GM21423 (cell line): ENCODE measurements around the gene PRTG.
"Not testable (repeated sequence)": the region's sequence is repeated elsewhere in the genome, so short reads cannot be mapped to it uniquely, and the experiment has no call there.

Experiments used
- ATAC-seq: cut with Tn5 transposase; IDR thresholded peaks from one replicate; pipeline ENCODE4 v1.9.1; 2021; ENCODE audit warnings: mild to moderate bottlenecking, moderate library complexity; ENCODE audit not compliant: unreplicated experiment

The PRTG gene

DNA sequence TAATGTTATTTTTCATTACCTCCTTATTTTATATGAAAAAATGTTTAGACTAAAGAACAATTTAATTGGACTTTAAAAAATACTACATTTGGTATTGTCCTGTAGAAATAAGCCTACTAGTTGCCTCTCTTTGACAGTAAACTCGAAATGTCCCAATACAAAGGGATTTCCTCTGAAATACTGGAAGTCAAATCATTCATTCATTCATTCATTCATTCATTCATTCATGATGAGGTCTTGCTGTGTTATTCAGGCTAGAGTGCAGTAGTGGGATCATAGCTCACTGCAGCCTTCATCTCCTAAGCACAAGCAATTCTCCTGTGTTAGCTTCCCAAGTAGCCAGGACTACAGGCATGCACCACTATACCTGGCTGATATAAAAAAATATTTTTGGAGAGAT lies 104.2 kb downstream of the PRTG start:
- no peak for ATAC-seq

DNA sequence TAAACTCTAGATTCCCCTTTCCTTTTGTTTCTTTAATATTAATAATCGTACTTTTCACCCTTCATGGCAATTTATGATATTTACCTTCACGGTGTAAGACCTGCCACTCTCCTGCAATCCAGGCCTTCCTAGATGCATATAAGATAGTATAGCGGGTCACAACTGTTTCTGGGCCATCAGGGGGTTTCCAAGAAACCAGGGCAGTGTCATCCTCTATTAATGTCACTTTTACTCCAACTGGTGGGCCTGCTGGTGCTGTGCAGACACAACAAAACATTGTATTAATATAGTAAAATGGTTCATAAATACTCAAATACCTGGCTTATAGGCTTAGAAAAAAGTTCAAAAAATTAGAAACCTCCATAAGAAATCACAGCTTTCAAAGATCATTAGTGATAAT lies 105.9 kb downstream of the PRTG start:
- no peak for ATAC-seq

DNA sequence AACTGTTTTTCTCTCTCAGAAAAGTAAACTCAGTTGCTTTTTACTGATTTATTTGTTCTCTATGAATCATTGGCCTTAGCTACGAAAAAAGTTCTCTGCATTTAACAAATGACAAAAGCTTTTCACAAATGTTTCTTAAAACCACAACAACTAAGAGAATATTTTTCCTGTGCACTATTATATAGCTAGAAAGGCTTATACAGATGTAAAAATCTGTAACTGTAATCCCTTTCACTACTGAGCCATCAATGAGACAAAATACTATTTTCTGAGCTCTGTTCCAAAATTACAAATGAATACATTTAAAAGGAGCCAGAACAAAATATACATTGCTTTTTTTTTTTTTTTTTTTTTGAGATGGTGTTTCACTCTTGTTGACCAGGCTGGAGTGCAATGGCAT lies 109.2 kb downstream of the PRTG start:
- ATAC-seq, result no peak

DNA sequence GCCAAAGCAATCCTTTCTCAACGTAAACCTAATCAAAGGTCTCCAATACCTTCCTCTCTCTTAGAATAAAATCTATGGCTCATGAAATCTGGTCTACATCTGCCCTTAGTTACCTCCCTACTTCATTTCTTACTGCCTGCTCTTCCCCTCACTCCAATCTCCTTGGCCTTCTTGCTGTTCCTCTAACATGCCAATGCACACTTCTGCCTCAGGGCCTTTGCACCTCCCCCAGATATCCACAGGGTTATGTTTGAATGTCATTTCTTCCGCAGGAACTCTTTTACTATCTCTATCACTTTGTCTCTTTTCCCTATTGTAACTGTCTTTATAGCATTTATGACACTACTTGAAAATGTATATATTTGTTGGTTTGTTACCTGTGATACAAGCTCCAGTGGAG lies 110.5 kb downstream of the PRTG start:
- no peak for ATAC-seq

DNA sequence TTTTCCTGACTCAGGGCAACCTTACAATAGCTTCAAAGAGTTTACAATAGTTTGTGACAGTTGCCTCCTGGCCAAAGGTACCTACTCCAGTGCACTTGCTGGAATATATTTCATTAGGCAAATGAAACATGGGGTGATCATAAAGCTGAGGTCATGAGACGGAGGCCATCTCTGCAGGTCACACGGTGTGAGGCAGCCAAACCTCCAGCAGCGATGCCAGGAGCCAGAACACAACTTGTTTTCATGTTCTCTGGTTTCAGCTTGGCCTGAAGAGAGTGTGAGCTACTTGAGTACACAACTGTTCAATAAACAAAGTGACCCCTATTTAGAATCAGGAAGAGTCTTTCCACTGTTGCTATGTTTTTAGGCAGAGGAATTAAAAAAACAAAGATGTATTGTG lies 112.1 kb downstream of the PRTG start:
- no peak for ATAC-seq

DNA sequence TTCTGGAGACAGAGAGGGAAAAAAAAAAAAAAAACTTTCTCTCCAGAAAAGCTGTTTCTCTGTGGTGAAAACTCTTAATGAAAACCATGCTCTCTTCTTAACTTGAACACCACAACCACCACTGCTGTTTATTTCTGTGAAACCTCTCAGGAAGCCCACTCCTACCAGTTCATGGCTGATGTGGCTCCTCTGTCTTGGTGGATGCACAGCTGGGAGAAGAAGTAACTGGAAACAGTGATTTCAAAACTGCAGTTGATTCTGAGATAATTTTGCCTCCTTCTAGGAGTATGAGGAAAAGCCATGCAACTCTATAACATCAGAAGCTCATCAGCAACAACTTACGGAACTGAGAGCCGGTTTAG lies 114.6 kb downstream of the PRTG start:
- ATAC-seq, result no peak

DNA sequence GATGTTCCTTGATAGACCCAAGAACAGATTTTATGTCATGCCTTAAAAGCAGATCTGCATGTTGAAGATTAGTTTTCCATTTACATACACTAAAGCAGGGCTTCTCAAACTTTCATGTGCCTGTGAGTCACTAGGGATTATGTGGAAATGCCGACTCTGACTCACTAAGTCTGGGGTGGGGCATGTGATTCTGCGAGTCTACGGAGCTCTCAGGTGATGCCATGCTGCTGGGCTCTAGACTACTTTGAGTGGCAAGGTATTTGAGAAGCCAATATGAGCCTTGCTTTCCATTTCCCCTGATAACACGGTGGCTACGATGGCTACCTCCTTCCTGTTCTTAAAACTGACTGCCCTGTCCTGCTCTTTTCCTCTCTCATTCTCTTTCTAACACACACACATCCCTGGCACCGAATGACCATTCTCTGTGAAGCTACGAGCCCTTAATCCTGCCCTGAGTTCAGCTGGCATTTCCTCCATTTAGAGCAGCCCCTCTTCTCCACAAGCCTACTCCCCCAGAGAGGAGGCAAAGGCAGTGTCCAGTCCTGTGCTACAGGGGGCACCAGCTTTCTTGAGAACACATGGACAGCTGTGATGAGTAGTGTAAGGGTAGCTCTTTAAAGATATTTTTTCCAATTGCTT lies 115.1 kb downstream of the PRTG start:
- ATAC-seq, result no peak

DNA sequence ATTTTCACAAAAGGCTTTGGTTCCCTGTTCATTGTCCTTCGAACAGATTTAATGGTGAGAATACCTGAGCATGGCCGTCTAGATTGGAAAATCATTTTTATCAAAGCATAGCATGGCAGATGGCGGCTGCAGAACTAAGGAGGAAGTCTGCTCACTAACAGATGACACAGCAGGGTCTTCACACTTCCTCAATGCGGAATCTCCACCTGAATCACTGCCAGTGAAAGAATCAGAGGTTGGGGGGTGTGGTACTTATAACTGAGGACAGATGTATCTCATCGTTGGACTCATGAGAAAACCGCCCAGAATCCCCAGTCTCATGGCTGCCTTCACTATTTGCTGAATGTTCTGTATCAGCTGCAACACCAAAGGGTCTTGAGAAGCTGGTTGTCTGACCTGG lies 123.2 kb downstream of the PRTG start:
- no peak for ATAC-seq

DNA sequence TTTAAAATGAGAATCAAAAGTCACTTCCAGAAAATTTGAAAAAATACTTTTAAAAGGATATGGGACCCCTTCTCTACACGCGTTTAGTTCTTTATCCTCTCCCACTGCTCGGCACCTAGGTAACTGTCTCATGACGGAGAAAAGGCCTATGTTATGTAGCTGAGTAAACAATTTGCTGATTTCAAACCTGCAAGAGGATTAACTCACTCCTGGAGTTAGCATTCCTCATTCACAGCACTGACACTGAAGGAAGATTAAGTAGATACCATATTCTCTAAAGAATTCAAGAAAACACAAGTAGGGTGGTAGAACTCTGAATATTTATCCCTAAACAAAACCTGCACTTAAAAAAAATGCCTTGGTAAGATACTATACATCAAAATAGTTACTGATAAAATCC lies 124.6 kb downstream of the PRTG start:
- ATAC-seq, result no peak

DNA sequence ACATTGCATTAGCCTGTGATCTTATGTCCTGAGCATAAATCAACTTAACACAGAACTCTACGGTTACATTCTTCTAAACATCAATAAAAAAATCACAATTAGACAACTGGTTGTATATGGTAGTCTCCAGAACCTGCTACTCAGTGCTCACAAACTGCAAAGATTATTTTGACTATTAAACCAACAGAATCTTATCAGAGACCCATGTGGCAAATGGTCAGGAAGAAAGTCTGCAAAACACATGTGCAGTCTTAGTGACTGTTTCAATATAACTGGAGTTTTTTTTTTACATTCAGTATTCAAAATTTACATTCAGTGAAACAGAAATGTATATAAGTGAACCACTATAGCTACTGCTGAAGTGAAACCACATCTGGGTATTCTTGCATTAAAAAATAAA lies 127.5 kb downstream of the PRTG start:
- no peak for ATAC-seq

DNA sequence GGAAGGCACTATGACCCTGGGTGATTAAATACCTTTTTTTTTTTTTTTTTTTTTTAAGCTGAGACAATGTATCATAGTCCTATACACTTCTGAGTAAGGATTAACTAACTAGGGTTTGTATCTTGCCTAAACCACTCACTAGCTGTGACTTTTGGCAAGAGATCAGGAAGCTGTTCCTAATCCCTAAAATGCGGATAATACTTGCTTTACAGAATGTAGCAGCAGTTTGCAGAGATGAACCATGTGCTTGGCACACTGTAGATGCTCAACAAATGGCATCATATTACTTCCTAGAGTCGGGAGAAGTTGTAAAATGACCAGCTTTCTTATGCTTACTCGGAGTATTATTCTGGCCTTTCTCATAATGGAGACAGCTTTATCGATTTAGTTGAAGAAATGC lies 129.2 kb downstream of the PRTG start:
- no peak for ATAC-seq

DNA sequence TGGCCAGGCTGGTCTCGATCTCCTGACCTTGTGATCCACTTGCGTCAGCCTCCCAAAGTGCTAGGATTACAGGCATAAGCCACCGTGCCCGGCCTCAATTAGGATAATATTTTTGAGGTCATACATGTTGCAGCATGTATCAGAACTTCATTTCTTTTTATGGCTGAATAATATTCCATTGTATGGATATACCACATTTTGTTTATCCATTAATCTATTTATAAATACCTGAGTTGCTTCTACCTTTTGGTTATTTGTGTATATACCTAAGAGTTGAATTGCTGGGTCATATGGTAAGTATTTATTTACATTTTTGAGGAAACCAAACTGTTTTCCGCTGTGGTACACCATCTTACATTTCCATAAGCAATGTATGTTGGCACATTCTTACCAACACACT lies 136.7 kb downstream of the PRTG start:
- ATAC-seq, result no peak

DNA sequence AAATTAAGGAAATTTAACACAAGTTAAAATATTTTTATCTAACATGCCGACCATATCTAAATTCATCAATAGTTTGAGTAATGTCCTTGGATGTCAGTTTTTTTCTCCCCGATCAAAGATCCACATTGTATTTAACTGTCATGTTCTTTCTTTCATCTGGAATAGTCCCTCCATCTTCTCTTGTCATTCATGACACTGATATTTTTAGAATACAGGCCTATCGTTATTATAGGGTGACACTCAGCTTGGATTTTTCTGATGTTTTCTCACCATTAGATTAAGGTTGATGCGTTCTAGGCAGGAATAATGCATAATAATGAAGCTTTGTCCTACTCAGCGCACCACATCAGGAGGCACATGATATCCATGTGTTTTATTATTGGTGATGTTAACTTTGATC lies 141.6 kb downstream of the PRTG start:
- ATAC-seq, result no peak

DNA sequence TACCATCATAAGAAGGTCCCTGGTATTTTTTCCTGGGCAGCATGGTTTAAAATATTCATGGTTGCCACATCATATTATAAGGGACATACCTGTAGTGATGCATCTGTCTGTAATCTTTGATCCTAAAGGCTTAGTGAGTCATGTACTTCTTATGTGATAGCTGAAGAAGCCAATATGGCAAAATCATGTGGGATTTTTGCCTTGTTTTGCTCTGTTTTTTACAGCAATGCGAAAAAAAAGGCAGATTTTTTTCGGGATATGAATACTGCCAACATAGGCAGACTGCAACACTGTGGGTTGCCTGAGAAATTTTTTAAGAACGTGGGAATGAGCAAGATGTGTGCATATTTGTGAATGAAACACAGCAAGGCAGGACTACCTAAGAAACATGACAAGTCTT lies 143.5 kb downstream of the PRTG start:
- no peak for ATAC-seq

DNA sequence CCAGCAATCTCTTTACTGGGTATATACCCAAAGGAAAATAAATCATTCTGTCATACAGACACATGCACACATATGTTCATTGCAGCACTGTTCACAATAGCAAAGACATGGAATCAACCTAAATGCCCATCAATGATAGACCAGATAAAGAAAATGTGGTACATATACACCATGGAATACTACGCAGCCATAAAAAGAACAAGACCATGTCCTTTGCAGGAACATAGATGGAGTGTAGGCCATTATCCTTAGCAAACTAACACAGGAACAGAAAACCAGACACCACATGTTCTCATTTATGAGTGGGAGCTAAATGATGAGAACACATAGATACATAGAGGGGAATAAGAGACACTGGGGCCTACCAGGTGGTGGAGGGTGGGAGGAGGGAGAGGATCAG lies 149.9 kb downstream of the PRTG start:
- not testable (repeated sequence) for ATAC-seq

DNA sequence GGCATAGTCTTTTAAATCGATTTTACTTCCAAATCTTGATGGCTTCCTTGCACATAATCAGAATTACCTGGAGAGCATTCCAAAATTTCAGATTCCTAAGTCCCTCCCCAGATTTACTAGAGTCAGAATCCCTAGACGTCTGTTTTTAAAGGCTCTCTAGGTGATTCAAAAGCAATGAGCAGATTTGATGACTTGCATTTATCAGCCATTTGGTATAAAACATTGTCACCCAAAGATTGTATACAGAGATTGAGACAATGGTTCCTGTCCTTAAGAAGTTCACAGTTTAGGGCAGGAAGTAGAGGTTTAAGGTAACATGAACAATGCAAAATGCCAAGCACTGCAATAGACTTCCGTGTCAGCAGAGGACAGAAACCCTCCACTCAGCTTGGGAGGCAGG lies 152.2 kb downstream of the PRTG start:
- no peak for ATAC-seq

DNA sequence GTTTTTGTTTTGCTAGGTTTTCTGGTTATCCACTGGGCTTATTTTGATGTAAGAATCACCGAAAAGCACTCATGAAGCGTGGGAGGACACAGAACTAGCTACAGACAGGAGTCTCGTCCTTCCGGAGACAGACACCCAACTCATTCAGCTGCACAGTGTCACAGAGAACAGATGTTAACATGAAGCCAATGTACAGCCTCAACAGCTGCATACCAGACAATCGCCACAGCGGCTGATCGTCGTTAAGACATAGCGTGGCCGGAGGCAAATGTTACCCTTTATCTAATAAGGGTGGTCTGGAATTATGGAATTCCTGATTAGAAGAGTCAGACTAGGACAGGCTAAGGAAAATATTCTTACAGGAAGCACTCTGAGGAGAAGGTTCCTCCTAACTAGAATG lies 153.7 kb downstream of the PRTG start:
- ATAC-seq, result no peak

DNA sequence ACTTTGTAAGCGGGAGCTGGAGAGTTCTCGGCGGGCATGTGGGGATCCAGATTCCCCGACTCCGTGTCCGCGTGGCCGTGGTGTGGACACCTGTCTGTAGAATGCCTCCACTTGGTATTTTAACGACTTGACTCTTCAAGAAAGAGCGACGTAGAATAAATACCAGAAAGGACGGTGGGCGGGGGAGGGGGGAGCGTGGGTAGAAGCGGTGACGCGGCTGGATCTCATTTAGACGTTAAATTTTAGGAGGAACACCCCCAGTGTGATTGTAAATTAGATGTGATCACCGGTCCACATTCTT lies 154.2 kb downstream of the PRTG start:
- ATAC-seq, result no peak

DNA sequence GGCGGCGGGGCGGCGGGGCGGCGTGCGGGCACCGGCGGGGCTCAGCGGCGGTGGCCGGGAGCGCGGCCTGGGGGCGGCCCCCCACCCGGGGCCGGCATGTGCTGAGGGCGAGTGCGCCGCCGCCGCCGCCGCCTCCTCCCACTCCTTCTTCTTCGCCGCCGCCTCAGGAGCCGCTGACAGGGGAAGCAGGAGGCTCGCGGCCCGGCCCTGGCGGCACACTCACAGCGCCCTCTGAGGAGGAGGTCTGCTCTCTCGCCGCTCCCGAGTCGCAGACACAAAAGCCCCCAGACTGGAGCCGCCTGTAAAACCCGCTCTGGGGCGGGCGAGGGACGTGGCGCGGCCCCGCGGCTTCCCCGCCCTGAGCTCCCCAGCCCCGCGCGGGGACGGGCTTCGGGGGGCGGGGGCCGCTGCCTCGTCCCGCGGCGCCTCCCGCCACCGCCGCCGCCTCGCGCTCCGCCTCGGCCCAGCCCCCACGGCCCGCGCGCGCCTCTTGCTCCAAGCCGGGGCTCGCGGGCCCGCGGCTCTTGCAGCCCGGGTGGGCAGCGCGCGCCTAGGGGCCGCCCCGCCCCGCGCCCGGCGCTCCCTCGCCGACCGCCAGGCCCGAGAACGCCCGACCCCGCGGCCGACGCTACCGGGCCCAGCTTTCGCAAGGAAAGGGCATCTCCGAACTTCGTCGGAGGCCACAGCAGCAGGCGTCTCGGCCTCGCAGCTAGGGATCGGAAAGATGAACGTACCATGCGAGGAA lies 154.7 kb downstream of the PRTG start, which contains the start of gene PYGO1:
Gene PYGO1 (minus strand): TSS at position 276 of the 745 bp plus-strand sequence. CDS start 462 bp downstream, outside the sequence.
- no peak for ATAC-seq

DNA sequence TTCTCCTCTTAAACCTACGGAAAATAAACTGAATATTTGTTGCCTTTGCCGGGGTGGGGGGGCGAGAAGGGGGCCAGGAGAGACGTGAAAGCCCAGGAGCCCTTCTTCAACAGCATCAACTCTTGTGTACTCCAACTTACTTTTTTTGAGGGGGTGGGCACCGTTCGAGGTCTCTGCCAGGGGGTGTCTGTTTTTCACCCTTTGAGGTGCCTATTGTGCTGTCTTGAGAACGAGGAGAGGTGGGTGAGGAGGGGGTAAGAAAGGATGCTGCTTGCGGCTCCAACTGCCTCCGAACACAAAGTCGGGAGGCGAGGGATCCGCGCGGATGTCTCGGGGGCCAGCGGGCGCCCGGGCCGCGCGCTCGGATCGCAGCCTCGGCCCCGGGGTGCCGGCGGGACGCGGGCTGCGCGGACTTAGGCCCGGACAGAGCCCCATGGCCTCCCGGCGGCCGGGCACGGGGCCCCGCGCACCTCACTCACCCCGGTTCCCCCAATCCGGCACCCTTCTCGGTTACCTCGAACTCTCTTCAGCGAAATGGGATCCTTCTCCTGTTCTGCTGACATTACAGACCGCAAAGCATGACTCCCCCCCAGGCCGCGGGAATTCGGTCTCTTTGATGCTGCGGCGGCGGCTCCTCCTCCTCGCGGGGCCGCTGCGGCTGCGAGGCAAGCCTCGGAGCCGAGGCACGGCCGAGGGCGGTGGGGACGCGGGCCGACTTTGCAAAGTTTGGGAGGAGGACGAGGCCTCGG lies 155.5 kb downstream of the PRTG start:
- no peak for ATAC-seq

DNA sequence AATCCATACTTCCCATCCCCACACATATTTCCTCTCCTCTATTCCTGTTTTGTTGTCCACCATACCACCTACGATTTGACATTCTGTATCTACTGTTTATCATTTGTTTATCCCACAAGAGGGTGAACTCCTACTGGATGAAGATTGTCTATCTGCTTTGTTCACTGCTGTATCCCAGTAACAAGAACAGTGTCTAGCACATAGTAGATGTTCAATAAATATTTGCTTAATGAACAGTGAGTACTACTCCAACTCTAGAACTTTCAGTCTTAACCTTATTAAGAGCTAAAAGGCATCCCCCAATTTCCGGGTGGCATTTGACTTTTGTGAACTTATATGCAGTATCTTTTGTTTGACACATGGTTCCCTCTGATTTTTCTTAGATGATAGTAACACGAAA lies 156.1 kb downstream of the PRTG start:
- ATAC-seq, result no peak

DNA sequence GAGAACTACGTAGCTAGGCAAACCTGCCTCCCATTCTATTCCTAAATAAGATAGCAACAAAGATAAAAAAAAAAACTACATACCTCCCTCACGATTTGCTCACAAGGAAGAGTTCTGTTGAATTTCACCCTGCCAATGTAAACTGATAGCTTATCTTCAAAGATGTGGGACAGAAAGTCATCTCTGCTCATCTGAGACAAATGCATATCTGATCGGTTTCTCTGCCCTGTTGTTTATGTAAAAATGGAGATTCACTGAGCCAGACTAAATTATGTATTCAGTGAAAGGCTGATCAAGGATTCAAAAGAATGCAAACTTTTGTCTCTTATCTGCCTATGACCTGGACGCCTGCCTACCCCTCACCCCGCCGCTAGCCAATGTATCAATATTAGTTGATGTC lies 166.0 kb downstream of the PRTG start:
- no peak for ATAC-seq
